Measurements from ENCODE around the gene MYO10. TPM values are rescaled to one million over a fixed set of nuclear protein-coding genes. Genes with fewer than 3 reads are reported as not detected.

Gene MYO10
- total and polyA plus RNA-seq, 2 of the 8 experiments (the other 6 are each of a cell fraction or from before 2014, with no cell fraction given), result 21.5 to 107 TPM

GRCh38 chr5:16934677-16935153 is 1.4 kb downstream of the MYO10 start (continued):
- TF ChIP-seq TBP (IDR thresholded peaks at IDR 0.05; ENCODE audit: low read depth, low read length), result no peak
- TF ChIP-seq BCL11A (IDR thresholded peaks at IDR 0.05; ENCODE audit: low read depth in 2 of 2, low read length in 2 of 2), result no peak
- TF ChIP-seq GTF2F1 (IDR thresholded peaks at IDR 0.05; ENCODE audit: borderline replicate concordance, low read depth, low read length), result no peak
- no peak for TF ChIP-seq NRF1 (IDR thresholded peaks at IDR 0.05; ENCODE audit: low read depth, low read length)
- TF ChIP-seq RFX5 (IDR thresholded peaks at IDR 0.05; ENCODE audit: borderline replicate concordance, low read depth, low read length), result no peak
- TF ChIP-seq TAF7 (optimal IDR thresholded peaks at IDR 0.05; ENCODE audit: borderline replicate concordance, low read depth, low read length), result no peak
- TF ChIP-seq YY1 (IDR thresholded peaks at IDR 0.05; ENCODE audit: low read depth, low read length), result no peak
